Stimulated activated CD8-positive, alpha-beta memory T cell treated with anti-CD3 and anti-CD28 coated beads, Interleukin-15, amount 100 ng/mL, for 1 hour (primary cell): ENCODE results near the gene KCTD1.

Experiments
- DNase-seq: peaks from one replicate; pipeline ENCODE4 v3.0.0-alpha.2; 2020; ENCODE audit warnings: low read depth

The KCTD1 gene

DNA sequence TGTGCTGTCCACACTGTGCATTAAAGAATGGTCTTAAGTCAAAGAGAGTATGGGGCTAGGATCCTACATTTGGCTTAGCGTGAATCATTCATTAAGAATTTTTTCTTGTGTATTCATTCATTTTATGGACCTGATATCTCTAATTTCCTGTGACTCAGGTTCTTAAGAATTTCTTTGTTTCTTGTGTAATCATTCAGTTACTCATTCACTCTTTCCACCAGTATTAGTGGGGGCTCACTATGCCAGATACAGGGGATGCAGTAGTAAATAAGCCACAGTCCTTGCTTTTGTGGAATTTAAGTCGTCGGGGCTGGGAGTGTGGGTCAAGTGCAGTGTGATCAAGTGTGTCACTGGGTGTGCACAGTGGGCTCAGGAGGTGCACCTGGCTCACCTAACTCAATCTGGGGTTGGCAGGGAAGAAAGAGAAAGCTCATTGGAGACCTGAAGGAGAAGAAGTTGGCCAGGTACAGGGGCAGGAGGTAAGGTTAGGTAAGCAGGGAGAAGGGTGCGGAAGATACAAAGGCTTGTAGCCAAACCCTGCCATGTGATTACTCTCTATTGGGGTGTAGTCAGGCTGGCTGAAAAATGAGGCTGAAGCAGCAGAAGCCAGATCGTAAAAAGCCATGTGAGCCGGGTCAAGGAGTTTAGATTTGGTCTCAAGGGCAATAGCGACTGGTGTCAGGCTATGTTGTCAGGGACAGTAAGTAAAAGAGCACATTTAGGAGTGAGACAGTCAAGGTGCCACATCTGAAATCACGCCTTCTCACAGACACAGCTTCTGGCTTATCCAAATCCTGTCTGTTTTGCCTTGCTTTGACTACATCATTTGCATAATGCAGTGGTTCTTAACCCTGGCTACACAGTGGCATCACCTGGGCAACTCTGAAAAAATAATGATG is 67.2 kb downstream of the KCTD1 start:
- DNase-seq: no peak

DNA sequence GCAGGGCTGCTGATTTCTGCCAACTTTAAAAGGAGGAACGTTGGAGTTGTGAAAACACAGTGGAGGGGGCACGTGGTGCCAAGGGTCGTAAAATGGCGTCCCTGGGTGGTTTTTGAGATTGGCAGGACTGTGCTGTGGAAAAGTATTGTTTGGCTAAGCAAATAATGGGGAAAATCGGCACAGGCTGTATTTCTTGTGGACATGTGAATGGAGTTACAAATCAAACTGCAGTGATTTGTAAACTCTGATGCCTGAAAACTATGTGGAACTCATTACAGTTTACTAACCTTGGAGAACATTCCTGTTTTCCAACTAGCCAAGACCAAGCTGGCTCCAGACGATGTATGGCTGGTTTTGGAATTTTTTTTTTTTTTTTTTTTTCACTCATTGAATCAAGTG is 68.7 kb downstream of the KCTD1 start:
- DNase-seq: no peak

GRCh38 chr18:26479065-26479680 is 69.2 kb downstream of the KCTD1 start:
- DNase-seq: no peak

DNA sequence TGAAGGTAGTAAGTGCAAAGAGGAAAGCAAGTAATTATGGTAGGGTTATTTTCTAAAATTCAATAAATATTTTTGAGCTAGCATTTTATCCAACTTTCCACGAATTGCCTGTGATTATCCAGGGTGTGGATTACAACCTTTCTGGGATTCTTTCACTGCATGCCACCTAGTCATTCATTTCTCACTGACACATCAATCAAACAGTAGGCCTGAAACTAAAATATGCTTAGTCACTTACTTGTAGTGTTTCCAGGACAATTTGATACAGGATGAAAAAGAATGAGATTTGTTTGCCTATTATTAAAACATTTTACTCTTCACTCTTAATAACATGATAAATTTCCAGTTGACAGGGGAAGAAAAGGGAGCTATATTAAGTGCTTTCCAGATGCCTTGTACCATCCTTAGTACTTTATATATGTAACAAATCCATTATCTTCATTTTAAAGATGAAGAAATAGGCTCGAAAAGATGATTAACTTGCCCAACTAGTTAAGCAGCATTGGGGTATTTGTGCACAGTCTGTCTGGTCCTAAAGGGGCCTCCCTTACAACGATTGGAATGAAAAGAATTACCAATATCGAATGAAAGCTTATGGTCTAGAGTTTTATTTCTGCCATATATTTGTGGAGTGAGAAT is 70.4 kb downstream of the KCTD1 start:
- DNase-seq: no peak

DNA sequence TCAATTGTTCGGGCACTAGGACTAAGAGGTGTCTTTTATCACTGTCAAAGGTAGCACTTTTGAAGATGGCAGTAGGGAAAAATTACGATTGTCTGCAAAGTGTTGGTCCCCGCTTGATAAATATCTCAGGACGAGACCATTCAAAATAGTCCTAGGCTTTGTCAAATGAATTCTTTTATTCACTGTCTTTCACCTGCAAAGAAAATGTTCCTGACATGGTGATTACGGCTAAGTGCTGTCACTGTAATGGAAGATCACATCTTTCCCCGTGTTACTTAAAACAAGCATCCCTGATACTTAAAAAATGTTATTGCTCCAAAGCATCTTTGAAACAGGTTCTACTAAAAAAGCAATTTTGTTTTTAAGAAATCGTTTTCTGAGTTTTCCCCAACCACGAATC is 71.7 kb downstream of the KCTD1 start:
- no peak for DNase-seq

DNA sequence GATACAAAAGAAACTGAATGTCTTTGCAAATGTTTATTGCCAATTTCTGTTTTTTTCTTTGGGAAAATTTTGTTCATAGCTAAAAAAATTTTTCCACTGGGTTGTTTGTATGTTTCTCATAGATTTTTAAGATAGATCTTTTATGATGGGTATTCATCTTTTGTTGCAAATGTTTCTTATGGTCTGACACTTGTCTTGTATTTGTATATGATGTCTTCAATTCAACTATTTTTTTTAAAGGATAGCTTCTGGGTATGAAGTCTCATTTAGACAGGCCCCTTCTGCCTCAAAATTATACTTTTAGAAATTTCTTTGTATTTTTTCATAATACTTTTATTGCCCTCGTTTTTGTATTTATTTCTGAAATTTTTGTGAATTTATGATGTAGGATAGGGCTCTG is 73.8 kb downstream of the KCTD1 start:
- DNase-seq: no peak

DNA sequence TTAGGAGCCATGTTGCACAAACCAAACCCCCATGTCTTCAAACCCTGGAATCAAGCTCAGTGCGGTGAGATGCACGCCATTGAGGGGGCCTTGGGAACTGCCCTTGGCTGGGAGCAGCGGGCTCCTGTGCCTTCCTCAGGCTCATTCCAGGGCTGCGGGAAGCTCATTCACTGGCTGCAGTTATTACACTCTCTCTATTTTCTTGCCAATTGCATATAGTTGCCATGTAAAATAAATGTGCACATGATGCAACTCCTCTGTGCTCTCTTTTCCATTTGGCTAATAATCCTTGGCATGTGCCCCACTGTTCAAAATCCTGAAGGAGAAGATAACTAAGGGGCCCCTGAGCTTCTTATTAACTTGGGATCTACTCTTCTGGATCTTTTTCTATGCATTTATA is 74.7 kb downstream of the KCTD1 start:
- no peak for DNase-seq

GRCh38 chr18:26471826-26472225 is 76.5 kb downstream of the KCTD1 start:
- DNase-seq: no peak

DNA sequence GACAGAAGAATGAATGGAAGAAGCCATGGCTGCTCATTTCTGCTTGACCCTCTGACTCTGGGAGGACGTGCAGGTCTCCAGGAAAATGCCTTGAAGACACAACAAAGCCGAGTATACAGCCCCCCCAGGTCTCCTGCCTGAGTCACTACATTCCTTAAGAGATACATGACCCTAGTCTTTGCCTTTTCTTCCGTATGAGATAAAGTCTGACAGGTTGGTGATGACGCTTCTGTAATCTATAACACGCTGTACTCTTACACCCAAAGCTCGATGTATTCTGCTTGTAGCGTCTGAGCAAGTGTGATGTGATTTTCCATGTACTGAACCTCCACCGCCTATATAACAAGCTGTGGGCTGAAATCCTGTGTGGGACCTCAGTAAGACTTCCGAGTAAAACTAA is 77.3 kb downstream of the KCTD1 start:
- DNase-seq: no peak

- no peak for DNase-seq
Observed at GRCh38 chr18:26470011-26470637, 78.2 kb downstream of the KCTD1 start.

DNA sequence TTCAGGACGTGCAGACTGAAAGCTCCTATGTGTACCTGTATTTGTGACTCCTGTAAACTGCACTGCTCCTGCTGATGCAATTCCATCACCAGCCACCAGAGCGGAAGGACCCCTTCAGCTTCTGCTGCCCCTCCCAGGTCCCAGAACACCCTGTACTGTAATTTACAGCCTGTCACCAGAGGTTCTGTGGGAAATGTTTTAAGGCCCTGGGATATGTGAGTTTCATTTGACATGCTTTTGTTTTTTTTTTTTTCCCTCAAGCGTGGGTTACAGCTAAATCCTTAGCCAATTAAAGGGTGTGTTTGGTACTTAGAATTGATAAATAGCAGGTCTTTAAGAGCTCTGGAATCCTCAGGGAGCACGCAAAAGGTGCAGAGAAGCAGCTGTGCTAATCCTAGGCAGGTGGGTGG is 79.4 kb downstream of the KCTD1 start:
- no peak for DNase-seq

- no peak for DNase-seq
Observed at GRCh38 chr18:26466026-26466425, 82.3 kb downstream of the KCTD1 start.

DNA sequence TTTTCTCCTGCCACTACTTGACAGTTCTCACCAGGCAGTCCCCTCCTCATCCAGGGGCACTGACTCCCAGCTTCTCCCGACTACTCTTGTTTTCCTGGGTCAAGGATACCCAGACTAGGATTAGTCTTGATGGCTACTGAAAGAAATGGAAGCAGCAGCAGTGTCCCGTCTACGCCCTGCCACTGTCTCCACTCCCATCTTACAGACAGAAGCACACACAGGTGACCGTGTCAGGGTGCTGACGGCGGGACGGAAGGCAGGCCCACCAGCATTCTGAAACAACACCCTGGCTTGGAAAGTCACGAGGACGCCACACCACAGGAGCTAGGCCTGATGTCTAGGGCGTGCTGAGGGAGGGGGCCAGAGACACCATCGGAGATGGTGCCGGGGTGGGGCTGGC is 82.9 kb downstream of the KCTD1 start:
- no peak for DNase-seq

DNA sequence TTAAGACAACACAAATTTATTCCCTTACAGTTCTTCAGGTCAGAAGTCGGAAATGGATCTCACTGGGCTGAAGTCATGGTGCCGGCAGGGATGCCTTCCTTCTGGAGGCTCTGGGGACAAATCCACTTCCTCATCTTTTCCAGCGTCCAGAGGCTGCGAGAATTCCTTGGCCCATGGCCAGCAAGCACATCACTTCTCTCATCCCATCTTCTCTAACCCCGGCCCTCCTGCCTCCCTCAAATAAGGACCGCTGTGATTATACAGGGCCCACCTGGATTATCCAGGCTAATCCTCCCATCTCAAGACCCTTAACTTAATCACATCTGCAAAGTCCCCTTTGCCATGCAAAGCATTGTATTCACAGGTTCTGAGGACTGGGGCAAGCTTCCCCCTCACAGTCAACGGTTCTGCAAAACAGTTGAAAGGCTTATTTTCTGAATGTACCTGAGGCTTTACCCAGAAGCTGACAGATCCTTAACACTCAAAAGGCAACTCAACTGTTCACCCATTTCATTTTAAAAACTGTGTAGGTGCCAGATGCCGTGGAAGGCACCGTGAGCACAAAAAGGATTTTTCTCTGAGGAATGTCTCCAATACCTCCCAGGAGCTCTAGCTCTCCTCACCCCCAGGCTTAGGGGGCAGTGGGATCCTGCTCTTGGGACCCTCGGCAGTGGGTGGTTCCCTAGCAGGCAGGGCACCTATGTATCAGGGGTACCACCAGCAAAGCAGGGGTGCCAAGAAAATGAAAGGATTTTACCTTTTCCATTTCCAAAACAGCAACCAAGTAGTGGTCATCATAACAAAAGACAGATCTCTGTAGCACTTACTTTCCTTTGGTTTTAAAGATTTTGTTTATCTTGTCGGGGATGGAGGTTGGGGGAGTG is 84.0 kb downstream of the KCTD1 start:
- no peak for DNase-seq

DNA sequence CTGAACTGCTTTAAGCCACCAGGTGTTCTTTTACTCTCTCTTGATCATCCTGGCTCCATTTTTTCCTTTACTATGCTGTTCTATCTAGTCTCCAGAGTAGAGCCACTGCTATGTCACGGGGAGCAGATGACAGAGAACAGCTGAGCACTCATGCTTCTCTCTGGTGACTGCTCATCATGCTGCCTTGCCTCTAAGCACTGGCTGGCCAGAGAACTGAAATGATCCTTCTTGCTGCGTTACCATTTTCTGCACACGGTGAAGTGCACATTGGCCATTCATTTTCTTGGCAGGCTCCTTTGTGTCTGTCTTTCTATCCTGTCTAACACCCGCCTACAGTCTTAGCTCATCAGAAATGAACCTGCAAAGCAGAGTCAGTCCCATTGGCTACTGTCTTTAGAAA is 86.0 kb downstream of the KCTD1 start:
- DNase-seq: no peak

DNA sequence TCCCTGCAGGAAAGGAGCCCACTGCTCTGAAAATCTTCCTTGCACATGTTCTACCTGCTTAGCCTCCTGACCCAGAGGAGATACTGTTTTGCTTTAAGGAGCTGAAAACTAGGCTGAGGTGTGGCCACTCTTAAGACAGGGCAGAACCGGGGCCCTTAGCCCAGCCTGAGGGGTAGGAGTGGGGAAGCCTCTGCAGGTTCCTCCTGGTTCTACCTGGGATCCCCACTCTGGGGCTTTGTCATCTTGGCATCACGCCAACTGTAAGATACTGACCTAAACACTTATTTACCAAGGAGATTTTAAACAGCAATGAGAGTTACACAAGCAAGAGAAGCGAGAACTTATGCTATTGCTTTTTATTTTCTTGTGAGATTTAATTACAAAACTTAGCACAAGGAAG is 86.9 kb downstream of the KCTD1 start:
- DNase-seq: no peak

DNA sequence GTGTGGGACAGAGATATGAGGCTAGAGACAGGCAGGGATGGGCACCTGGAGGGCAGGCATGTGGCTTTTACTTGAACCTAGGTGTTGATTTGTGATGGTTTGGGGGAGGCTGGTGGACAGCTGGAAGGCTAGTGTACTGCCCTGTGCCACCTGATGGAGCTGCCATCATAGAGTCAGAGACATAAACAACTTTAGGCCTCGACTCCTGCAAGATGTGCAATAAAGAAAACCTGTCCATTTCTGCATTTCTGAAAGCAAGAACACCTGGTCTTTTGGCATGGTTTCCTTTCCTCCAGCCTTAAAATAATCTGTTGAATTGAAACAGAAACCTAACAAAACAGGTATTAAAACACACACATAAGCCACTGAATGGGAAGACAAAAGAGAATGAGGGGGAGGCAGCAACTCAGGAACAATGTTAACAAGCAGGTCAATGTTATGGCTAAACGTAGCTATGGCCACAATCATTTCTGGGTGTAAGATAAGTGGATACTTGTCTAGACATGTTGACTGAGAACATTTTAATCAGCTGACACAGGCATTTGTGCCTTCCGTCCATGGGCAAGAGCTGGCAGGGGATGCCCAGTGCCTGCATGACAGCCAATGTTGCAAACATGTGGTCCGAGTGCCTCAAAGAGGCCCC is 87.8 kb downstream of the KCTD1 start:
- DNase-seq: no peak

- no peak for DNase-seq
Observed at GRCh38 chr18:26459884-26460283, 88.5 kb downstream of the KCTD1 start.

- no peak for DNase-seq
Observed at GRCh38 chr18:26459340-26459739, 89.0 kb downstream of the KCTD1 start.

DNA sequence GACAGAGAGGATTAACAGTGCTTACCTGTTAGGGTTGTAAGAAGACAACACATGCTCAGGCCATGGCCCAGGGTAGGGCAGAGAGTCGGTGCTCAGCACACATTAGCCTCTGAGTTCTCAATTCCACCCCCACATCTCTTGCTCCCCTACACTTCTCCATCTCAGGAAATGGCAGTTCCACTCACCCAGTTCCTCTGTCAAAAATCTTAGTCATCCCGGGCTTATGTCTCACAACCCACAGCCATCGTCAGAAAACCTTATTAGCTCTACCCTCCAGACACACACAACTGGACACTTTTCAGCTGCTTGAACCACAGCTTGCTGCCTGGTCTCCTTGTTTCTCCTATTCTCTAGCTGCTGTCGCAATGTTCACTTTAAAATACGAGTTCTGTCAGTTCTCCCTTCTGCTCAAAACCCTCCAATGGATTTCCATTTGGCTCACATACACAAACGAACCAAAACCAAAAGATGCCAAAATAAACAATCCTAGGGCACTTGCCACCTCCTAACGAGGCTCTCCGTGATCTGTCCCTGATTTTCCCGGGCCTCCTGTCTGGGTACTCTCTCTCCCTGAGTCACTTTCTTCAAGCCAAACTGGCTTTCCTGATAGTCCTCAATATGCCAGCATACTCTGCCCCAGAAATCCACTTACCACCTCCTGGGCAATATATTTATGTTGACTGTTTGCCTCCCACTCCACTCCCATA is 89.7 kb downstream of the KCTD1 start:
- DNase-seq: no peak
